ENCODE results near the gene MYO5C. TPM values are rescaled to one million over a fixed set of nuclear protein-coding genes. Genes with fewer than 3 reads are reported as not detected.

The MYO5C gene
- total and polyA plus RNA-seq, 2 of the 4 experiments (the other 2 are of a cell fraction): under 0.01 to 0.03 TPM

DNA sequence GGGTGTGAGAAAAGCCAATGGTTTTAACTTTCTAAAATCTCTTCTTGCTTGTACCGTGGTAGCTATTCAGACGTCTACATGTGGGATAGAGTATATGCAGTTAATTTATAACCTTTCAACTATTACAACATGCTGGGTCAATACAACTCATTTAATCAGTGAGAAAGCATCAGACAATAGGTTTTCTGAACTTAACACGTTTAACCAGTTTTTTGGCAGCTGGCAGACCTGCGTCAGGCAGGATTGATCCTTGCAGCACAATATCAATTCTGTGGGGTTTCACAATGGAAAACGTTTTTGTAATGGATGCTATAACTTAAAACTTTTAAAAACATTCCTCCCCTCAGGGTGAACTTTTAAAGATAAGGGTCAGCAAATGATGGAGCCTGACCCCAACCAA, 110.9 kb downstream of the MYO5C start:
- H3K4me3 ChIP-seq (ENCODE audit: insufficient read depth, low read depth, low read length): no peak overlapping the region
- WGBS, 2 experiments (ENCODE audit: extremely low coverage in 2 of 2, insufficient read length in 1 of 2): no CpG with 5 or more reads among the region's 5 CpGs
- H3K9me3 ChIP-seq (ENCODE audit: control insufficient read depth, insufficient read depth, low read length): no peaks in the 10 kb centered on the region
- H3K27ac ChIP-seq (ENCODE audit: insufficient read depth, low read length): no peak overlapping the region
- no peak overlapping the region for H4K8ac ChIP-seq (ENCODE audit: low read depth in 2 of 2, low read length in 2 of 2)
- no TSS peak for BruUV-seq (replicated peaks)
- no peaks in the 10 kb centered on the region for H3K9me1 ChIP-seq (ENCODE audit: insufficient read depth, low read length)
- ATAC-seq (ENCODE audit: low read depth) (no peak), DNase-seq (no peak)
- H4K20me1 ChIP-seq (ENCODE audit: insufficient read depth, low read length): no peaks in the 10 kb centered on the region
- dilution Hi-C loops (cut with HindIII; ENCODE audit: low sequenced_read_pairs, unreplicated experiment) (no loop called here), intact Hi-C loops (cut with micrococcal nuclease) (loop anchor here (5.0 kb wide), 1 partner anchor 553 kb away; no protein-coding TSS in a partner anchor), in situ Hi-C loops (cut with MboI; ENCODE audit: low sequenced_read_pairs) (no loop called here)
- H3K79me1 ChIP-seq (ENCODE audit: low read depth in 1 of 2, low read length in 2 of 2): no peaks in the 10 kb centered on the region
- no peaks in the 10 kb centered on the region for H3K4me1 ChIP-seq (ENCODE audit: control insufficient read depth, insufficient read depth, low read length)
- no peak for TF ChIP-seq CEBPB (IDR thresholded peaks at IDR 0.05; ENCODE audit: low read depth, low read length)
- TF ChIP-seq POLR2A (IDR thresholded peaks at IDR 0.05; ENCODE audit: low read depth, low read length): no peak
- TF ChIP-seq MAFK (IDR thresholded peaks at IDR 0.05; ENCODE audit: low read depth, low read length): no peak
- no peak for TF ChIP-seq SMC3 (IDR thresholded peaks at IDR 0.05; ENCODE audit: low read depth, low read length)
- TF ChIP-seq, protein P1, sequence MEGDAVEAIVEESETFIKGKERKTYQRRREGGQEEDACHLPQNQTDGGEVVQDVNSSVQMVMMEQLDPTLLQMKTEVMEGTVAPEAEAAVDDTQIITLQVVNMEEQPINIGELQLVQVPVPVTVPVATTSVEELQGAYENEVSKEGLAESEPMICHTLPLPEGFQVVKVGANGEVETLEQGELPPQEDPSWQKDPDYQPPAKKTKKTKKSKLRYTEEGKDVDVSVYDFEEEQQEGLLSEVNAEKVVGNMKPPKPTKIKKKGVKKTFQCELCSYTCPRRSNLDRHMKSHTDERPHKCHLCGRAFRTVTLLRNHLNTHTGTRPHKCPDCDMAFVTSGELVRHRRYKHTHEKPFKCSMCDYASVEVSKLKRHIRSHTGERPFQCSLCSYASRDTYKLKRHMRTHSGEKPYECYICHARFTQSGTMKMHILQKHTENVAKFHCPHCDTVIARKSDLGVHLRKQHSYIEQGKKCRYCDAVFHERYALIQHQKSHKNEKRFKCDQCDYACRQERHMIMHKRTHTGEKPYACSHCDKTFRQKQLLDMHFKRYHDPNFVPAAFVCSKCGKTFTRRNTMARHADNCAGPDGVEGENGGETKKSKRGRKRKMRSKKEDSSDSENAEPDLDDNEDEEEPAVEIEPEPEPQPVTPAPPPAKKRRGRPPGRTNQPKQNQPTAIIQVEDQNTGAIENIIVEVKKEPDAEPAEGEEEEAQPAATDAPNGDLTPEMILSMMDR (conservative IDR thresholded peaks at IDR 0.05; ENCODE audit: low read depth, low read length): no peak
- TF ChIP-seq BHLHE40 (IDR thresholded peaks at IDR 0.05; ENCODE audit: low read depth, low read length): no peak
- no peak for TF ChIP-seq NFE2L2 (IDR thresholded peaks at IDR 0.05; ENCODE audit: low read depth, low read length)
- TF ChIP-seq, protein P2, sequence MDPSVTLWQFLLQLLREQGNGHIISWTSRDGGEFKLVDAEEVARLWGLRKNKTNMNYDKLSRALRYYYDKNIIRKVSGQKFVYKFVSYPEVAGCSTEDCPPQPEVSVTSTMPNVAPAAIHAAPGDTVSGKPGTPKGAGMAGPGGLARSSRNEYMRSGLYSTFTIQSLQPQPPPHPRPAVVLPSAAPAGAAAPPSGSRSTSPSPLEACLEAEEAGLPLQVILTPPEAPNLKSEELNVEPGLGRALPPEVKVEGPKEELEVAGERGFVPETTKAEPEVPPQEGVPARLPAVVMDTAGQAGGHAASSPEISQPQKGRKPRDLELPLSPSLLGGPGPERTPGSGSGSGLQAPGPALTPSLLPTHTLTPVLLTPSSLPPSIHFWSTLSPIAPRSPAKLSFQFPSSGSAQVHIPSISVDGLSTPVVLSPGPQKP (IDR thresholded peaks at IDR 0.05; ENCODE audit: borderline replicate concordance, low read depth, low read length): no peak
- TF ChIP-seq, protein P3, sequence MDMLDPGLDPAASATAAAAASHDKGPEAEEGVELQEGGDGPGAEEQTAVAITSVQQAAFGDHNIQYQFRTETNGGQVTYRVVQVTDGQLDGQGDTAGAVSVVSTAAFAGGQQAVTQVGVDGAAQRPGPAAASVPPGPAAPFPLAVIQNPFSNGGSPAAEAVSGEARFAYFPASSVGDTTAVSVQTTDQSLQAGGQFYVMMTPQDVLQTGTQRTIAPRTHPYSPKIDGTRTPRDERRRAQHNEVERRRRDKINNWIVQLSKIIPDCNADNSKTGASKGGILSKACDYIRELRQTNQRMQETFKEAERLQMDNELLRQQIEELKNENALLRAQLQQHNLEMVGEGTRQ (IDR thresholded peaks at IDR 0.05; ENCODE audit: low read depth, low read length): no peak
- TF ChIP-seq RAD21 (IDR thresholded peaks at IDR 0.05; ENCODE audit: low read length): no peak
- TF ChIP-seq MAZ (IDR thresholded peaks at IDR 0.05; ENCODE audit: borderline replicate concordance, low read depth, low read length): no peak
- TF ChIP-seq MXI1 (IDR thresholded peaks at IDR 0.05; ENCODE audit: borderline replicate concordance, low read depth, low read length): no peak
- TF ChIP-seq RFX5 (IDR thresholded peaks at IDR 0.05; ENCODE audit: low read depth, low read length): no peak
- no peak for TF ChIP-seq CHD1 (IDR thresholded peaks at IDR 0.05; ENCODE audit: low read depth, low read length)
- TF ChIP-seq RCOR1 (IDR thresholded peaks at IDR 0.05; ENCODE audit: insufficient replicate concordance, low read length): no peak
- no peak for TF ChIP-seq FOS (IDR thresholded peaks at IDR 0.05; ENCODE audit: low read depth, low read length)
- no peaks in the 10 kb centered on the region; the same call in 1 of the 2 replicates for H3K27me3 ChIP-seq (ENCODE audit: control insufficient read depth, insufficient read depth, low read length)
- ChIA-PET CTCF (interaction anchor here (1.0 to 2.3 kb wide), 4 partner anchors 9 to 43 kb away, joined by 3 to 8 read pairs (median 5); no protein-coding TSS in a partner anchor), POLR2A (ENCODE audit: unreplicated experiment) (no interaction called here)
- no peak overlapping the region for H2BK120ac ChIP-seq (ENCODE audit: low read depth, low read length)
- no peak overlapping the region for H3K9ac ChIP-seq (ENCODE audit: low read depth, low read length)
- no peak overlapping the region for H2AK9ac ChIP-seq (replicated peaks; ENCODE audit: low read depth, low read length, poor library complexity)
- H2AFZ ChIP-seq (replicated peaks; ENCODE audit: low read length, poor library complexity): no peak overlapping the region
- H3K14ac ChIP-seq (replicated peaks; ENCODE audit: low read depth, low read length): no peak overlapping the region
- no peak overlapping the region for H4K91ac ChIP-seq (ENCODE audit: insufficient read depth, low read depth, low read length)
- no peak overlapping the region for H2AK5ac ChIP-seq (ENCODE audit: low read depth, low read length)
- H3K23ac ChIP-seq (ENCODE audit: low read depth, low read length): no peak overlapping the region
- no peak overlapping the region for H2BK20ac ChIP-seq (ENCODE audit: low read depth, low read length)
- no peak overlapping the region for H3K18ac ChIP-seq (ENCODE audit: low read depth, low read length)
- H3K4me2 ChIP-seq (ENCODE audit: low read depth, low read length): no peak overlapping the region
- H3K56ac ChIP-seq (ENCODE audit: extremely low read depth, insufficient read depth, low read length): no peak overlapping the region
- no peak overlapping the region for H3K4ac ChIP-seq (ENCODE audit: low read depth, low read length)
- no peak overlapping the region for H2BK5ac ChIP-seq (ENCODE audit: low read depth, low read length, poor library complexity, severe bottlenecking)
- no peak overlapping the region for H4K5ac ChIP-seq (ENCODE audit: low read depth, low read length)
- no peak overlapping the region for H2BK15ac ChIP-seq (ENCODE audit: low read depth, low read length)
- no peaks in the 10 kb centered on the region for H3K36me3 ChIP-seq (ENCODE audit: control insufficient read depth, insufficient read depth, low read length)
